Liver (tissue), 9 donors: ENCODE data around the gene ZFYVE28. TPM values are rescaled to one million over a fixed set of nuclear protein-coding genes. Genes with fewer than 3 reads are reported as not detected.

Experiments used
- DNase-seq: peaks from one replicate; pipeline ENCODE4 v3.0.0-alpha.2; 2017; ENCODE audit warnings: low spot score
- H3K27ac ChIP-seq, 2 donors: one replicate each; pipeline ENCODE4 v1.7.0; 2013; ENCODE audit warnings: inconsistent platforms in 2 of 2, low read length in 2 of 2, control low read depth in 1 of 2, low read depth in 1 of 2, mild to moderate bottlenecking in 1 of 2
- H3K27me3 ChIP-seq, 4 donors: one replicate each; pipeline versions ENCODE4 v1.6.1 to v1.7.0; 2013; ENCODE audit warnings: low read length in 3 of 4, inconsistent platforms in 1 of 4, mild to moderate bottlenecking in 1 of 4, moderate library complexity in 1 of 4; ENCODE audit not compliant: control insufficient read depth in 4 of 4, insufficient read depth in 4 of 4
- H3K36me3 ChIP-seq, 4 donors: one replicate each; pipeline versions ENCODE4 v1.6.1 to v1.7.0; 2013; ENCODE audit warnings: low read length in 3 of 4, mild to moderate bottlenecking in 3 of 4, low read depth in 1 of 4, moderate library complexity in 1 of 4; ENCODE audit not compliant: control insufficient read depth in 4 of 4, insufficient read depth in 3 of 4
- H3K4me1 ChIP-seq, 4 donors: one replicate each; pipeline versions ENCODE4 v1.6.1 to v1.7.0; 2013; ENCODE audit warnings: low read length in 3 of 4, mild to moderate bottlenecking in 3 of 4, moderate library complexity in 1 of 4; ENCODE audit not compliant: control insufficient read depth in 4 of 4, insufficient read depth in 4 of 4
- H3K4me3 ChIP-seq, 3 donors: one replicate each; pipeline versions ENCODE4 v1.6.1 to v1.7.0; 2013; ENCODE audit warnings: low read length in 3 of 3, control low read depth in 1 of 3, low read depth in 1 of 3, mild to moderate bottlenecking in 1 of 3
- H3K9ac ChIP-seq, 2 donors: one replicate each; pipeline ENCODE4 v1.7.0; 2013; ENCODE audit warnings: low read length in 2 of 2, mild to moderate bottlenecking in 2 of 2, moderate library complexity in 2 of 2, control low read depth in 1 of 2, low read depth in 1 of 2
- H3K9me3 ChIP-seq, 4 donors: one replicate each; pipeline versions ENCODE4 v1.6.1 to v1.7.0; 2013; ENCODE audit warnings: low read length in 3 of 4; ENCODE audit not compliant: control insufficient read depth in 4 of 4
- EGR1 ChIP-seq, 2 donors: IDR thresholded peaks; 2 replicates each; pipeline ENCODE4 v1.6.1; 2016 to 2018; ENCODE audit warnings: antibody characterized with exemption in 2 of 2, low read depth in 2 of 2
- FOXA1 ChIP-seq: IDR thresholded peaks from 2 replicates; pipeline ENCODE4 v1.6.1; 2016; ENCODE audit warnings: antibody characterized with exemption
- FOXA2 ChIP-seq: IDR thresholded peaks from 2 replicates; pipeline ENCODE4 v1.6.1; 2016; ENCODE audit warnings: antibody characterized with exemption
- GABPA ChIP-seq, 2 donors: IDR thresholded peaks in 1 of 2; conservative IDR thresholded peaks in 1 of 2; 2 replicates each; pipeline ENCODE4 v1.6.1; 2016; ENCODE audit warnings: antibody characterized with exemption in 2 of 2, mild to moderate bottlenecking in 1 of 2, moderate library complexity in 1 of 2
- HNF4A ChIP-seq, 2 donors: conservative IDR thresholded peaks; 2 replicates each; pipeline ENCODE4 v1.6.1; 2016; ENCODE audit warnings: antibody characterized with exemption in 2 of 2, mild to moderate bottlenecking in 2 of 2
- HNF4G ChIP-seq: IDR thresholded peaks from 2 replicates; pipeline ENCODE4 v1.6.1; 2016; ENCODE audit warnings: antibody characterized with exemption
- JUND ChIP-seq, 2 donors: IDR thresholded peaks; 2 replicates each; pipeline ENCODE4 v1.6.1; 2016; ENCODE audit warnings: antibody characterized with exemption in 2 of 2
- MAX ChIP-seq: IDR thresholded peaks from 2 replicates; pipeline ENCODE4 v1.6.1; 2016; ENCODE audit warnings: antibody characterized with exemption
- NR2F2 ChIP-seq: IDR thresholded peaks from 2 replicates; pipeline ENCODE4 v1.6.1; 2016; ENCODE audit warnings: antibody characterized with exemption
- RAD21 ChIP-seq, 2 donors: IDR thresholded peaks; 2 replicates each; pipeline ENCODE4 v1.6.1; 2016; ENCODE audit warnings: antibody characterized with exemption in 2 of 2, mild to moderate bottlenecking in 2 of 2
- RXRA ChIP-seq, 2 donors: IDR thresholded peaks; 2 replicates each; pipeline ENCODE4 v1.6.1; 2017 to 2018; ENCODE audit warnings: antibody characterized with exemption in 2 of 2, mild to moderate bottlenecking in 1 of 2
- SP1 ChIP-seq: IDR thresholded peaks from 2 replicates; pipeline ENCODE4 v1.6.1; 2018; ENCODE audit warnings: antibody characterized with exemption, mild to moderate bottlenecking
- TAF1 ChIP-seq: conservative IDR thresholded peaks from 2 replicates; pipeline ENCODE4 v1.6.1; 2016; ENCODE audit warnings: antibody characterized with exemption, mild to moderate bottlenecking
- YY1 ChIP-seq: IDR thresholded peaks from 2 replicates; pipeline ENCODE4 v1.6.1; 2016; ENCODE audit warnings: antibody characterized with exemption, mild to moderate bottlenecking
- ZBTB33 ChIP-seq: IDR thresholded peaks from 2 replicates; pipeline ENCODE4 v1.6.1; 2016; ENCODE audit warnings: antibody characterized with exemption
- WGBS: extraction: QIAGEN DNeasy Blood & Tissue Kit; methylation state at CpG from one replicate; pipeline ENCODE4 v1.1.7; 2013; 5-methylcytosine and 5-hydroxymethylcytosine counted together
- polyA plus RNA-seq, 2 donors: library from polyadenylated mRNA; stranded (reverse) in 1 of 2; unstranded in 1 of 2; fragments of 200-250 nt in 1 of 2; fragments of >200 nt in 1 of 2; fragmentation: Nextera tagmentation in 1 of 2; extraction: Ambion mirVana in 1 of 2; gene quantifications; one replicate each; pipeline versions ENCODE4 v1.2.1 to v1.2.3, GENCODE V29; 2013 to 2015
- total RNA-seq, 2 donors: library from RNA; depleted of rRNA; stranded (reverse); fragments of >200 nt; gene quantifications; one replicate each; pipeline ENCODE4 v1.2.3, GENCODE V29; 2014
- TF ChIP-seq, protein P1 (sequence below): IDR thresholded peaks from 2 replicates; pipeline ENCODE4 v1.6.1; 2016; ENCODE audit warnings: antibody characterized with exemption, mild to moderate bottlenecking
- TF ChIP-seq, protein P2 (sequence below): fragments of 150-350 bp; IDR thresholded peaks from 2 replicates; pipeline ENCODE4 v1.5.1; 2017; ENCODE audit warnings: improper control_type of control experiment, low read depth, low read length; ENCODE audit not compliant: missing input control
- TF ChIP-seq, protein P3 (sequence below): IDR thresholded peaks from 2 replicates; pipeline ENCODE4 v1.6.1; 2016; ENCODE audit warnings: antibody characterized with exemption
- donor health status: healthy.
- donor health status: healthy.
- donor health status: healthy.
- donor health status: healthy.
- donor health status: healthy.

Gene ZFYVE28
- total and polyA plus RNA-seq, 4 donors = 2.0 to 6.1 (median 2.7) TPM

GRCh38 chr4:2272026-2272827 is 146.2 kb downstream of the ZFYVE28 start:
- Histone ChIP-seq H3K9me3 (no peaks in the 10 kb centered on the region), H3K27me3 (no peaks in the 10 kb centered on the region), H3K36me3 (no peaks in the 10 kb centered on the region), H3K4me1 (no peaks in the 10 kb centered on the region), H3K9ac (no peak overlapping the region), H3K4me3 (no peak overlapping the region), H3K27ac (no peak overlapping the region)
- no peak for TF ChIP-seq SP1
- TF ChIP-seq, protein P1, sequence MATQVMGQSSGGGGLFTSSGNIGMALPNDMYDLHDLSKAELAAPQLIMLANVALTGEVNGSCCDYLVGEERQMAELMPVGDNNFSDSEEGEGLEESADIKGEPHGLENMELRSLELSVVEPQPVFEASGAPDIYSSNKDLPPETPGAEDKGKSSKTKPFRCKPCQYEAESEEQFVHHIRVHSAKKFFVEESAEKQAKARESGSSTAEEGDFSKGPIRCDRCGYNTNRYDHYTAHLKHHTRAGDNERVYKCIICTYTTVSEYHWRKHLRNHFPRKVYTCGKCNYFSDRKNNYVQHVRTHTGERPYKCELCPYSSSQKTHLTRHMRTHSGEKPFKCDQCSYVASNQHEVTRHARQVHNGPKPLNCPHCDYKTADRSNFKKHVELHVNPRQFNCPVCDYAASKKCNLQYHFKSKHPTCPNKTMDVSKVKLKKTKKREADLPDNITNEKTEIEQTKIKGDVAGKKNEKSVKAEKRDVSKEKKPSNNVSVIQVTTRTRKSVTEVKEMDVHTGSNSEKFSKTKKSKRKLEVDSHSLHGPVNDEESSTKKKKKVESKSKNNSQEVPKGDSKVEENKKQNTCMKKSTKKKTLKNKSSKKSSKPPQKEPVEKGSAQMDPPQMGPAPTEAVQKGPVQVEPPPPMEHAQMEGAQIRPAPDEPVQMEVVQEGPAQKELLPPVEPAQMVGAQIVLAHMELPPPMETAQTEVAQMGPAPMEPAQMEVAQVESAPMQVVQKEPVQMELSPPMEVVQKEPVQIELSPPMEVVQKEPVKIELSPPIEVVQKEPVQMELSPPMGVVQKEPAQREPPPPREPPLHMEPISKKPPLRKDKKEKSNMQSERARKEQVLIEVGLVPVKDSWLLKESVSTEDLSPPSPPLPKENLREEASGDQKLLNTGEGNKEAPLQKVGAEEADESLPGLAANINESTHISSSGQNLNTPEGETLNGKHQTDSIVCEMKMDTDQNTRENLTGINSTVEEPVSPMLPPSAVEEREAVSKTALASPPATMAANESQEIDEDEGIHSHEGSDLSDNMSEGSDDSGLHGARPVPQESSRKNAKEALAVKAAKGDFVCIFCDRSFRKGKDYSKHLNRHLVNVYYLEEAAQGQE = no peak
- no peak for TF ChIP-seq JUND (IDR thresholded peaks at IDR 0.05)
- TF ChIP-seq HNF4A (conservative IDR thresholded peaks at IDR 0.05) = no peak
- TF ChIP-seq MAX = no peak
- TF ChIP-seq, protein P2, sequence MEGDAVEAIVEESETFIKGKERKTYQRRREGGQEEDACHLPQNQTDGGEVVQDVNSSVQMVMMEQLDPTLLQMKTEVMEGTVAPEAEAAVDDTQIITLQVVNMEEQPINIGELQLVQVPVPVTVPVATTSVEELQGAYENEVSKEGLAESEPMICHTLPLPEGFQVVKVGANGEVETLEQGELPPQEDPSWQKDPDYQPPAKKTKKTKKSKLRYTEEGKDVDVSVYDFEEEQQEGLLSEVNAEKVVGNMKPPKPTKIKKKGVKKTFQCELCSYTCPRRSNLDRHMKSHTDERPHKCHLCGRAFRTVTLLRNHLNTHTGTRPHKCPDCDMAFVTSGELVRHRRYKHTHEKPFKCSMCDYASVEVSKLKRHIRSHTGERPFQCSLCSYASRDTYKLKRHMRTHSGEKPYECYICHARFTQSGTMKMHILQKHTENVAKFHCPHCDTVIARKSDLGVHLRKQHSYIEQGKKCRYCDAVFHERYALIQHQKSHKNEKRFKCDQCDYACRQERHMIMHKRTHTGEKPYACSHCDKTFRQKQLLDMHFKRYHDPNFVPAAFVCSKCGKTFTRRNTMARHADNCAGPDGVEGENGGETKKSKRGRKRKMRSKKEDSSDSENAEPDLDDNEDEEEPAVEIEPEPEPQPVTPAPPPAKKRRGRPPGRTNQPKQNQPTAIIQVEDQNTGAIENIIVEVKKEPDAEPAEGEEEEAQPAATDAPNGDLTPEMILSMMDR = no peak
- TF ChIP-seq FOXA2 = no peak
- no peak for TF ChIP-seq YY1
- TF ChIP-seq, protein P3, sequence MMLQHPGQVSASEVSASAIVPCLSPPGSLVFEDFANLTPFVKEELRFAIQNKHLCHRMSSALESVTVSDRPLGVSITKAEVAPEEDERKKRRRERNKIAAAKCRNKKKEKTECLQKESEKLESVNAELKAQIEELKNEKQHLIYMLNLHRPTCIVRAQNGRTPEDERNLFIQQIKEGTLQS = no peak
- TF ChIP-seq EGR1 (IDR thresholded peaks at IDR 0.05; ENCODE audit: low read depth in 2 of 2) = no peak
- TF ChIP-seq NR2F2 = no peak
- TF ChIP-seq HNF4G = no peak
- no peak for TF ChIP-seq TAF1
- TF ChIP-seq ZBTB33 = no peak
- no peak for TF ChIP-seq RXRA (IDR thresholded peaks at IDR 0.05)
- no peak for TF ChIP-seq FOXA1
- no peak for TF ChIP-seq RAD21 (IDR thresholded peaks at IDR 0.05)
- TF ChIP-seq GABPA (IDR thresholded peaks at IDR 0.05 in 1 of 2, conservative IDR thresholded peaks at IDR 0.05 in 1 of 2) = no peak
- DNase-seq = no peak
- 94% methylated on average over 25 of the region's 25 CpGs for WGBS
